Thymus (tissue), 14 donors: ENCODE data around the gene OR6N2. TPM values are rescaled to one million over a fixed set of nuclear protein-coding genes. Genes with fewer than 3 reads are reported as not detected.

Experiments used
- DNase-seq, 9 donors: peaks; one replicate each; pipeline ENCODE4 v3.0.0-alpha.2; 2013; ENCODE audit warnings: low spot score in 9 of 9, low read depth in 6 of 9, missing footprints in 1 of 9
- H3K27ac ChIP-seq, 2 donors: one replicate each; pipeline ENCODE4 v1.5.1; 2013; ENCODE audit warnings: control low read depth in 1 of 2, low read depth in 1 of 2, low read length in 1 of 2, mild to moderate bottlenecking in 1 of 2, moderate library complexity in 1 of 2
- H3K27me3 ChIP-seq, 2 donors: one replicate each; pipeline ENCODE4 v1.5.1; 2013; ENCODE audit warnings: low read length in 1 of 2; ENCODE audit not compliant: control insufficient read depth in 2 of 2, insufficient read depth in 1 of 2
- H3K36me3 ChIP-seq, 2 donors: one replicate each; pipeline ENCODE4 v1.5.1; 2013; ENCODE audit warnings: low read length in 1 of 2, mild to moderate bottlenecking in 1 of 2, moderate library complexity in 1 of 2; ENCODE audit not compliant: control insufficient read depth in 2 of 2, insufficient read depth in 2 of 2
- H3K4me1 ChIP-seq, 2 donors: one replicate each; pipeline ENCODE4 v1.5.1; 2013; ENCODE audit warnings: low read length in 2 of 2; ENCODE audit not compliant: control insufficient read depth in 2 of 2, insufficient read depth in 2 of 2
- H3K4me3 ChIP-seq, 2 donors: one replicate each; pipeline ENCODE4 v1.5.1; 2013; ENCODE audit warnings: low read length in 2 of 2, control low read depth in 1 of 2, mild to moderate bottlenecking in 1 of 2
- H3K9me3 ChIP-seq, 2 donors: one replicate each; pipeline ENCODE4 v1.5.1; 2013; ENCODE audit warnings: low read length in 1 of 2, mild to moderate bottlenecking in 1 of 2; ENCODE audit not compliant: control insufficient read depth in 2 of 2, insufficient read depth in 1 of 2
- WGBS: extraction: QIAGEN DNeasy Blood & Tissue Kit; methylation state at CpG from one replicate; pipeline ENCODE4 v1.1.7; 2013; 5-methylcytosine and 5-hydroxymethylcytosine counted together
- long read RNA-seq, 10 donors: transcript quantifications; one replicate each; lab custom pipeline, GENCODE V29; 2026
- polyA plus RNA-seq: library from polyadenylated mRNA; stranded (reverse); fragments of 200-250 nt; gene quantifications from one replicate; pipeline ENCODE4 v1.2.3, GENCODE V29; 2013
- total RNA-seq: library from RNA; stranded (reverse); fragments of 120-200 nt; gene quantifications from one replicate; pipeline ENCODE4 v1.2.4, GENCODE V29; 2013
- donor health status: healthy.

OR6N2 gene, protein sequence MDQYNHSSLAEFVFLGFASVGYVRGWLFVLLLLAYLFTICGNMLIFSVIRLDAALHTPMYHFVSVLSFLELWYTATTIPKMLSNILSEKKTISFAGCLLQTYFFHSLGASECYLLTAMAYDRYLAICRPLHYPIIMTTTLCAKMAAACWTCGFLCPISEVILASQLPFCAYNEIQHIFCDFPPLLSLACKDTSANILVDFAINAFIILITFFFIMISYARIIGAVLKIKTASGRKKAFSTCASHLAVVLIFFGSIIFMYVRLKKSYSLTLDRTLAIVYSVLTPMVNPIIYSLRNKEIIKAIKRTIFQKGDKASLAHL
- not detected for total RNA-seq
- polyA plus RNA-seq, result not detected
- long read RNA-seq, donor 1, result 0 reads
- long read RNA-seq, donor 2, result 0 reads
- long read RNA-seq, donor 3, result 0 reads
- long read RNA-seq, donor 4, result 0 reads
- long read RNA-seq, donor 5, result 0 reads
- long read RNA-seq, donor 6, result 0 reads
- long read RNA-seq, donor 7, result 0 reads
- long read RNA-seq, donor 8, result 0 reads
- long read RNA-seq, donor 9, result 0 reads
- long read RNA-seq, donor 10, result 0 reads

DNA sequence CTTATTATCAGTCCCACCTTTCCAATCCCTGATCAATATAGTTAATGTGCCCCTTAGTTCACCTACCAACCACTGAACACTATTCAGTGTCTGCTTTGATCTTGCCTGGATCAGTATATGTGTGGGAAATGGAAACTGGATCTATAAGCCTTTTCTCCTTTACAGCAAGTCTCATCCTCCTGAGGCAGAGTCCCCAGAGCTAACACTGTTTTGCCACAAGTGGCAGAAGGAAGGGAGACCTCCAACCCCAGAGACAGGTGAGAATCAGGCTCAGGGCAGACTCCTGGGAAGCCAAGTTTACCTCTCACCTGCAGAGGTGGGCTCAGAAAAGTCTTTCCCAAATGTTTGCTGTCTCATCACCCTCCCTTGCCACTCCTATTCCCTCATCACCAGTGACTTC is at the start of gene OR6N2:
Gene OR6N2, minus strand, starts transcription at position 101 of the 400 bp plus-strand sequence. CDS start 3,569 bp downstream, outside the sequence.
- Histone ChIP-seq H3K4me1 (no peaks in the 10 kb centered on the region), H3K4me3 (no peak within 1 kb of the TSS), H3K27me3 (no peaks in the 10 kb centered on the region), H3K27ac (no peak within 1 kb of the TSS), H3K36me3 (no peaks in the 10 kb centered on the region), H3K9me3 (no peaks in the 10 kb centered on the region)
- no peak for DNase-seq

DNA sequence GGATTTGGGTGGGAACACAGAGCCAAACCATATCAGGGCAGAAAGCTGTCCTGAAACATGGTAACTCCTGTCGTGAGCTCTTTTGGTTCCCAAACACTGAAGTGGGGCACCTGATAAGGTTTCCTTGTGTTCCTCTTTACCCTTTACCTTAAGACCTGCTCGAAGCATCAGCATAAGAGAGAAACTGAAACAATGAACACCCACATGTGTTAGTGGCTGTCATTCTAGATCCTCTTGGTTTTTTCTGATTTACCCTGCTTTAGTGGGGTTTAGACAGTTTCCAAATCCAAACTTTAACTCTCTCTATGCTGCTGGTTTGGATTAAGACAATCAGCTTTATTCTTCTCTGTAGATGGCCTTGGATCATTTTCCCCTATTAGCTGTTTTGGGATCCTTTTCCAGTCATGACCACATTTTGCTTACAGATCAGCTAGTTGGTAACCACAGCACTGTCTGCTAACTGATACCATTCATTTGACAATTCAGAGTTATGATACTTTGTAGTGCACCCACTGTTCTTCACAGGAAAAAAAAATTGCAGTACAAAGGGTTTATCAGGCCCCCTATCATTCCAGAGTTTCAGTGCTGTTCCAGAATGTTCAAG is 49.2 kb upstream of the OR6N2 start:
- WGBS, result 87% methylated on average over 2 of the region's 2 CpGs
- no peaks in the 10 kb centered on the region for H3K4me1 ChIP-seq
- H3K36me3 ChIP-seq, result no peaks in the 10 kb centered on the region
- H3K4me3 ChIP-seq, result no peak overlapping the region
- peaks cover 0 to 7% of the 10 kb centered on the region in 2 donors for H3K9me3 ChIP-seq
- H3K27me3 ChIP-seq, result no peaks in the 10 kb centered on the region
- no peak for DNase-seq
- no peak overlapping the region for H3K27ac ChIP-seq

DNA sequence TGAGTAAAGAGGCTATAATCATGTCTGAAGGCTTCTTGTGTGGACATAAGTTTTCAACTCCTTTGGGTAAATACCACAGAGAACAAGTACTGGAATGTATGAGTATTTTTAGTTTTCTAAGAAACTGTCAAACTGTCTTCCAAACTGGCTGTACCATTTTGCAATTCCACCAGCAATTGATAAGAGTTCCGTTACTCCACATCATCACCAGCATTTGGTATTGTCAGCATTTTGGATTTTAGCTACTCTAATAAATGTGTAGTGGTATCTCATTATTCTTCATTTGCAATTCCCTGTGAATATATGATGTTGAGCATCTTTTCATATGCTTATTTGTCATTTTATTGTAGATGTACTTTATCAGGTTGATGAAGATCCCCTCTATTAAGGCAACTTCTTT is 40.7 kb upstream of the OR6N2 start:
- H3K4me3 ChIP-seq, result no peak overlapping the region
- H3K9me3 ChIP-seq, result no peaks in the 10 kb centered on the region
- peaks cover 4 to 13% of the 10 kb centered on the region in 2 donors for H3K4me1 ChIP-seq
- no peaks in the 10 kb centered on the region for H3K27me3 ChIP-seq
- H3K36me3 ChIP-seq, result no peaks in the 10 kb centered on the region
- no peak for DNase-seq
- WGBS, result 97% methylated on average over 1 of the region's 1 CpG
- no peak overlapping the region for H3K27ac ChIP-seq

DNA sequence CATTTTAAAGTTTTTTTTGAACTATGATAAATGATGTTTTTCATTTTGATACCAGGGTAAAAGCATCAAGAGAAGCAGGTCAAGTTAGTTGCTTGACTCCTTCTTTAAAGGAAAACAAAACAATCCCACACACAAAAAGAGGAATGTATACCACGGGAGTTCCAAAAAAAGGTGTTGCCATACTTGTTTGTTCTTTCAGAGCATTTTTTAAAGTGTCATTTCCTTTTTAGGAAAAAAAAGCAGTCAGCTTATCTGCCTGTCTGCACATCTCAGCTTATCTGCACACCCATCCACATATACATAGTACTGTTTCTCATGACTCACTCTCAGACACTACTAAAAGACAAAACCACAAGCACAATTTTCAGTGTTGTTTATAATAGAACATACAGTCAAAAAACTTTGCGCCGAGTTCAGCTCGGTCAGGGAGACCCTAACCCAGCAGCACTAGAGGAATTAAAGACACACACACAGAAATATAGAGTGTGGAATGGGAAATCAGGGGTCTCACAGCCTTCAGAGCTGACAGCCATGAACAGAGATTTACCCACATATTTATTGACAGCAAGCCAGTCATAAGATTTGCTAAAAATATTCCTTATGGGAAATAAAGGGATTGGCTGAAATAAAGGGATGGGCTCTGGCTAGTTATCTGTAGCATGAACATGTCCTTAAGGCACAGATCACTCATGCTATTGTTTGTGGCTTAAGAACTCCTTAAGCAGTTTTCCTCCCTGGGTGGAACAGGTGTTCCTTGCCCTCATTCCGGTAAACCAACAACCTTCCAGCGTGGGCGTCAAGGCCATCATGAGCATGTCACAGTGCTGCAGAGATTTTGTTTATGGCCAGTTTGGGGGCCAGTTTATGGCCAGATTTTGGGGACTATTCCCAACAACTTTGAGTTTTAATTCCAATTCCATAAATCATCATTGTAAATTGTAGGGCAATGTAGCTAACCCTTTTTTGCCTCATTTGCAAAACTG is 38.7 kb upstream of the OR6N2 start:
- 43% methylated on average over 7 of the region's 7 CpGs for WGBS
- H3K4me1 ChIP-seq, result peaks cover 4 to 13% of the 10 kb centered on the region in 2 donors
- peak in 8 of 9 donors; percentile 17 to 72 (median 45) for DNase-seq
- no peaks in the 10 kb centered on the region for H3K27me3 ChIP-seq
- no peak overlapping the region for H3K4me3 ChIP-seq
- peak overlapping the region in 1 of 2 donors; percentile 66 for H3K27ac ChIP-seq
- no peaks in the 10 kb centered on the region for H3K36me3 ChIP-seq
- H3K9me3 ChIP-seq, result no peaks in the 10 kb centered on the region

DNA sequence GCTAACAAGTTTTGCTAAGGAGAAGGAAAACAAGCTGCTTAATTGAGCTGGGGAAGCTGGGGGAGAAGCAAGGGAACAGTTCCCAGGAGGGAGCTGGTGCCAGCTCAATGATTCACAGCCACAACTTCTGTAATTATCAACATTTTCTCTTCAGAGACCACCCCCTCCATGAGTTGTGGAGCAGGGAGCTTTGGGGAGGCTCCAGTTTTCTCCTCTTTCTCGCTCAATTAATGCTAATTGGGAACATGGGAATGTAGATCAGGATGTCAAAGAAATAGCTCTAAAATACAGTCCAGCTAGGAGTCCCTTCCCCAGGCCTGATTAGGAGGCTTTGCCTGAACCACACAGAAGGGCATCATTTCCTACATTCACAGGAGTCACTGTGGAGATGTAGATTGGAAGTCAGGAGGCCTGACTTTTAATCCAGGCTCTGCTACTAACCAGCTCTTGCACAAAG is 38.0 kb upstream of the OR6N2 start:
- Histone ChIP-seq H3K36me3 (no peaks in the 10 kb centered on the region), H3K27me3 (no peaks in the 10 kb centered on the region), H3K4me1 (peaks cover 4 to 13% of the 10 kb centered on the region in 2 donors), H3K9me3 (no peaks in the 10 kb centered on the region), H3K27ac (peak overlapping the region in 1 of 2 donors; percentile 66), H3K4me3 (no peak overlapping the region)
- 100% methylated on average over 1 of the region's 1 CpG for WGBS
- peak in 3 of 9 donors; percentile 3 to 26 (median 10) for DNase-seq

DNA sequence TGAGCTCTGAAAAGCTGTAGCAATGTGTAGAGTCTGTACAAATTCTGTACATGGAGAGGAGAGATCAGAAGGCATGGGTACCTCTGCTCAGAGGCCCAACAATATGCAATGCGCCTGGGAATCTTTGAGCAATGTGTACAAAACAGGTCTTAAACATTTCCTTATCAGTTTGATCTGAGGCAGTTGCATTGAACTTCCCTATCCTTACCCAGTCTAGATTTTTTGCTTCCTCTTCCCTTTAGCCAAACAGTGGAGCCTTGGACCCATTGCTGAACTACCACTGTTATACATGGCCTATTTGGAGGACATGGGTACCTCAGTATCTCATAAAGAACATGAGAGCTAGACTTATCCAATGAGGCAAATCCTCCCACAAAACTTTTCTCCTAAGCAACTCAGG is 37.6 kb upstream of the OR6N2 start:
- peak overlapping the region in 1 of 2 donors; percentile 66 for H3K27ac ChIP-seq
- no peaks in the 10 kb centered on the region for H3K27me3 ChIP-seq
- H3K4me1 ChIP-seq, result peaks cover 4 to 13% of the 10 kb centered on the region in 2 donors
- no peak overlapping the region for H3K4me3 ChIP-seq
- no peaks in the 10 kb centered on the region for H3K9me3 ChIP-seq
- H3K36me3 ChIP-seq, result no peaks in the 10 kb centered on the region
- WGBS, result 65% methylated on average over 1 of the region's 1 CpG
- peak in 5 of 9 donors; percentile 9 to 46 (median 14) for DNase-seq

DNA sequence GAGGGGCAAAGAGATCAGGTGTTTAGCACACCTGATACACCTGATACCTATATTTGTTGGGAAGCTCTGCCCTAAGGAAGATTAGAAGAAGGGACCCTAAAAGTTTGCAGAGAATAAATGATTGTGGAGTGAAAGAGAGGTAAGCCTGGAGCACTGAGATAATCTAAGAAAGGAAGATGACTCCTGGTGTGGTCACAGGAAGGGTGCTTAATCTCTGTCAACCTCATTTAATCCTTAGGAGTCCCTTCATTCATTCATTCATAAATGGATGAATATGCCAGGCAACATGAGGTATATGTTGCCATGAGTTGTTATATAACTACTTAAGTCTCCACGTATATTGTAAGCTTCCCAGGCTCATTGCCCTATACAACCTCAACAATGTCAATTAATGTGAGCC is 34.0 kb upstream of the OR6N2 start:
- DNase-seq, result no peak
- H3K27me3 ChIP-seq, result no peaks in the 10 kb centered on the region
- WGBS, result 97% methylated on average over 1 of the region's 1 CpG
- peaks cover 4 to 13% of the 10 kb centered on the region in 2 donors for H3K4me1 ChIP-seq
- no peak overlapping the region for H3K27ac ChIP-seq
- H3K36me3 ChIP-seq, result no peaks in the 10 kb centered on the region
- no peak overlapping the region for H3K4me3 ChIP-seq
- H3K9me3 ChIP-seq, result no peaks in the 10 kb centered on the region

DNA sequence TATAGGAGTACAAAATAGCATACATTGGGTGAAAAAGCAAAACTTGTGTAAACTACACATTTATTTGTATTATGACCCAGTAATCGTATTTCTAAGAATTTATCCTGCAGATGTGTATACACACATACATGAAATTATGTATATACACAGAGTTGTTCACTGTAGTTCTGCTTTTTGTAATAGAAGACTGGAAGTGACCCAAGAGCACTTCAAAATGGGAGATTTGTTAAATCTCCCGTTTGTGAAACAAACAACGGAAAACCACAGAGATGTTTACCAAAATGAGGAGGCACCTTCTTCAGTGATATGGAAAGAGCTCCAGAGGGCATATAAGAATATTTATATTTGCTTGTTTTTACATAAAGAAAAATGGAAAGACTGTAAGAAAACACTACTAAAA is 32.2 kb upstream of the OR6N2 start:
- no peak overlapping the region for H3K27ac ChIP-seq

More for the DNA sequence above, 32.2 kb upstream of the OR6N2 start:
- peaks cover 0 to under 1% of the 10 kb centered on the region in 2 donors for H3K4me1 ChIP-seq
- H3K9me3 ChIP-seq, result no peaks in the 10 kb centered on the region
- DNase-seq, result peak in 1 of 9 donors; percentile 7
- H3K36me3 ChIP-seq, result no peaks in the 10 kb centered on the region
- H3K4me3 ChIP-seq, result no peak overlapping the region
- WGBS, result 30% methylated on average over 3 of the region's 3 CpGs
- H3K27me3 ChIP-seq, result no peaks in the 10 kb centered on the region
